A673 (cell line): ENCODE data around the gene LMO4. TPM values are rescaled to one million over a fixed set of nuclear protein-coding genes. Genes with fewer than 3 reads are reported as not detected.

Source experiments
- BruUV-seq: library from RNA; stranded (reverse); fragments of 400-500 nt; replicated peaks from 2 replicates; lab custom pipeline; 2021; lab: Mats Ljungman, UMichigan
- CTCF ChIA-PET: fragments of 300-600 bp; sonication (Branson Sonifier 250); formaldehyde crosslinking; loops from one replicate; lab custom pipeline; 2022; ENCODE audit warnings: antibody characterized with exemption; lab: Charles Lee
- POLR2A ChIA-PET: fragments of 300-600 bp; sonication (Branson Sonifier 250); formaldehyde crosslinking; loops from one replicate; lab custom pipeline; 2022; ENCODE audit warnings: antibody characterized with exemption; ENCODE audit not compliant: low non-redundant PET; lab: Charles Lee
- DNase-seq: peaks from one replicate; pipeline ENCODE4 v3.0.0-alpha.2; 2015; ENCODE audit warnings: low spot score
- H3K27ac ChIP-seq: fragments of 200-600 bp; sonication (generic); 2 replicates; pipeline ENCODE4 v1.5.1; 2016; ENCODE audit warnings: mixed run types, low read depth, mild to moderate bottlenecking, mixed read lengths, antibody characterized with exemption, low read length; ENCODE audit not compliant: poor library complexity, severe bottlenecking
- H3K27me3 ChIP-seq: fragments of 200-600 bp; sonication (generic); replicated peaks from 2 replicates; pipeline ENCODE4 v1.6.1; 2017; ENCODE audit warnings: mixed run types, low read depth, mild to moderate bottlenecking, mixed read lengths, antibody characterized with exemption, low read length; ENCODE audit not compliant: insufficient read depth, poor library complexity
- H3K36me3 ChIP-seq: fragments of 200-600 bp; sonication (generic); 2 replicates; pipeline ENCODE4 v1.6.1; 2016; ENCODE audit warnings: mixed run types, mild to moderate bottlenecking, mixed read lengths, antibody characterized with exemption, low read length; ENCODE audit not compliant: insufficient read depth, poor library complexity, severe bottlenecking
- H3K4me1 ChIP-seq: fragments of 200-600 bp; sonication (generic); 2 replicates; pipeline ENCODE4 v1.6.1; 2017; ENCODE audit warnings: mixed run types, mild to moderate bottlenecking, mixed read lengths, antibody characterized with exemption, low read length; ENCODE audit not compliant: insufficient read depth, poor library complexity, severe bottlenecking
- H3K4me3 ChIP-seq: fragments of 200-600 bp; sonication (generic); 2 replicates; pipeline ENCODE4 v1.5.1; 2016; ENCODE audit warnings: low read depth, mixed run types, mild to moderate bottlenecking, mixed read lengths, low read length; ENCODE audit not compliant: poor library complexity, severe bottlenecking
- H3K9me3 ChIP-seq: fragments of 200-600 bp; sonication (generic); 2 replicates; pipeline ENCODE4 v1.6.1; 2016; ENCODE audit warnings: mixed run types, low read depth, mild to moderate bottlenecking, mixed read lengths, antibody characterized with exemption, low read length; ENCODE audit not compliant: poor library complexity, severe bottlenecking
- CTCF ChIP-seq: fragments of 300-800, 200-600 bp; sonication (generic); conservative IDR thresholded peaks from 2 replicates; pipeline ENCODE4 v1.5.1; 2017; ENCODE audit warnings: low read depth, mild to moderate bottlenecking, antibody characterized with exemption, low read length, moderate library complexity, mixed read lengths
- EZH2 ChIP-seq: fragments of 200-600 bp; sonication (generic); IDR thresholded peaks from 2 replicates; pipeline ENCODE4 v1.6.1; 2017; ENCODE audit warnings: borderline replicate concordance, low read depth, mild to moderate bottlenecking, mixed read lengths, antibody characterized with exemption, low read length; ENCODE audit not compliant: poor library complexity, severe bottlenecking
- intact Hi-C: fragments of 100-400 bp; cut with micrococcal nuclease; formaldehyde crosslinking; loops from one replicate; pipeline ENCODE4 v1.10.0; 2022; ENCODE audit not compliant: unreplicated experiment
- total RNA-seq: library from RNA; stranded (reverse); gene quantifications from 2 replicates; pipeline ENCODE4 v1.2.3, GENCODE V29; 2021

The LMO4 gene
- total RNA-seq, 1 experiment from 2014 or later = 32.2 TPM

GRCh38 chr1:87368907-87369306 is 40.2 kb downstream of the LMO4 start:
- no peaks in the 10 kb centered on the region for H3K36me3 ChIP-seq
- no peaks in the 10 kb centered on the region for H3K9me3 ChIP-seq
- BruUV-seq = no TSS peak
- H3K27me3 ChIP-seq = no peaks in the 10 kb centered on the region
- H3K27ac ChIP-seq = no peak overlapping the region
- intact Hi-C loops = no loop called here
- no peak overlapping the region for H3K4me3 ChIP-seq
- H3K4me1 ChIP-seq = peaks cover 13% of the 10 kb centered on the region
- ChIA-PET POLR2A (no interaction called here), CTCF (no interaction called here)
- TF ChIP-seq CTCF (no peak), EZH2 (no peak)
- DNase-seq = no peak

DNA sequence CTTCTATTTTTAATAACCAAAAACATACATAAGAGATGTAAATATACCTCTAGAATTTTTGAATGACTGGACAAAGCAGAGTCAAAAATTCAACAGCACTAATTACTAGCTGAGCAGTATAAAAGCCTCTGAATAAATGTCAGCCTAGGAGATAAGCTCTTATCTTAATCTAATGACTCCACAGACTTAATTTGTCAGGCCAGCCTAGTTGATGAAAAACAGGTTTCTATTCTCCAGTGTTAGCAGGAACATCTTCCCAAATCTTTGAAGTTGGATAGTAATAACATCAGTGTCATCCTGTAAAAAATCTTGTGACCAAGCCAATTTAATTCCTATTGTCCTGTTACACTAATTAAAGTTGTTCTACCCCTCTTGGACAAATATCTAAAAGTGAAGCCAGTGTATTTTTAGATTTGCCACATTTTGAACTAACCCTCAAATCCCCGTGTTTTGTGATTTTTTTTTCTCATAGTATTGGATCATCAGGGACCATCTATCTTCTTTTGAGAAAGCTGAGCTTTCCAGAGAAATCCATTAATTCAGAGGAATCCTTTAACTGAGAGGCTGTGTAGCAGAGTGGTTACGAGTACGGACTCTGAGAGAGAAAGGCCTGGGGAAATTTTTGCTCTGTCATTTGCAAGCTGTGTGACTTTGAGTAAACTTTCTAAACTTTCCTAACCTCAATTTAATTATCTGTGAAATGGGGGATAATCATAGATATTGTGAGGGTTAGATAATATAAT is 41.2 kb downstream of the LMO4 start:
- TF ChIP-seq EZH2 = no peak
- intact Hi-C loops = no loop called here
- no peaks in the 10 kb centered on the region for H3K9me3 ChIP-seq
- no TSS peak for BruUV-seq
- H3K4me1 ChIP-seq = peaks cover 13% of the 10 kb centered on the region
- H3K36me3 ChIP-seq = no peaks in the 10 kb centered on the region
- H3K27me3 ChIP-seq = no peaks in the 10 kb centered on the region
- POLR2A ChIA-PET = interaction anchor here (0.6 kb wide), 1 partner anchor 376 kb away, joined by 3 read pairs; no protein-coding TSS in a partner anchor
- no peak overlapping the region for H3K27ac ChIP-seq
- no peak overlapping the region for H3K4me3 ChIP-seq
- no peak for DNase-seq
- CTCF ChIA-PET = no interaction called here

- Histone ChIP-seq H3K27me3 (no peaks in the 10 kb centered on the region), H3K9me3 (no peaks in the 10 kb centered on the region), H3K4me3 (no peak overlapping the region), H3K4me1 (peaks cover 13% of the 10 kb centered on the region), H3K27ac (no peak overlapping the region), H3K36me3 (no peaks in the 10 kb centered on the region)
- CTCF ChIA-PET = no interaction called here
- POLR2A ChIA-PET = interaction anchor here (0.6 kb wide), 3 partner anchors 34 to 375 kb away, joined by 3 read pairs; no protein-coding TSS in a partner anchor
- TF ChIP-seq CTCF (no peak), EZH2 (no peak)
- no peak for DNase-seq
- no TSS peak for BruUV-seq
- intact Hi-C loops = no loop called here
Measured at GRCh38 chr1:87370544-87370943, 41.9 kb downstream of the LMO4 start.
